GM21576 (cell line): ENCODE measurements around the gene ZFHX3.
A peak's percentile ranks its signal among the peaks of the same experiment; 100 is the strongest.

Experiments used
- ATAC-seq: cut with Tn5 transposase; IDR thresholded peaks from one replicate; pipeline ENCODE4 v1.9.1; 2021; ENCODE audit warnings: mild to moderate bottlenecking, moderate library complexity; ENCODE audit not compliant: unreplicated experiment

Gene ZFHX3

DNA sequence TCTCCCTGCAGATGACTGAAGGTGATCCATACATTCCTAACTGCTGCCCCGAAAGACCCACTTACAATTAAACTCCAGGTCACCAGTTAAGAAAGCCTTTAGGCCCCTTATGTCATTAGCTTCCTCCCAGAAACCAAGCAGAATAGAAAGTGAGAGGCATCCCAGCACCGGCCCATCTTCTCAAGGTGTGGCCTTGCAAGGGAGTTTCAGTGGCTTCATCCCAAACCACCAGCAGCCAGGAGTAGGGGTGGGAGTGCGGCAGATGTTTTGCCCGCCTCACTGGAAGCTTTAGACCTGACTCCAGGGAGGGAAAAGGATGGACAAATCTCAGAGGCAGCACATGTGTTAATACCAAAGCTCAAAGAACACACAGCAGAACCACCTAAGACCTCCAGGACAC, 5.1 kb downstream of the ZFHX3 start:
- no peak for ATAC-seq

- no peak for ATAC-seq
These were observed 6.3 kb downstream of the ZFHX3 start for GRCh38 chr16:73041676-73042075.

DNA sequence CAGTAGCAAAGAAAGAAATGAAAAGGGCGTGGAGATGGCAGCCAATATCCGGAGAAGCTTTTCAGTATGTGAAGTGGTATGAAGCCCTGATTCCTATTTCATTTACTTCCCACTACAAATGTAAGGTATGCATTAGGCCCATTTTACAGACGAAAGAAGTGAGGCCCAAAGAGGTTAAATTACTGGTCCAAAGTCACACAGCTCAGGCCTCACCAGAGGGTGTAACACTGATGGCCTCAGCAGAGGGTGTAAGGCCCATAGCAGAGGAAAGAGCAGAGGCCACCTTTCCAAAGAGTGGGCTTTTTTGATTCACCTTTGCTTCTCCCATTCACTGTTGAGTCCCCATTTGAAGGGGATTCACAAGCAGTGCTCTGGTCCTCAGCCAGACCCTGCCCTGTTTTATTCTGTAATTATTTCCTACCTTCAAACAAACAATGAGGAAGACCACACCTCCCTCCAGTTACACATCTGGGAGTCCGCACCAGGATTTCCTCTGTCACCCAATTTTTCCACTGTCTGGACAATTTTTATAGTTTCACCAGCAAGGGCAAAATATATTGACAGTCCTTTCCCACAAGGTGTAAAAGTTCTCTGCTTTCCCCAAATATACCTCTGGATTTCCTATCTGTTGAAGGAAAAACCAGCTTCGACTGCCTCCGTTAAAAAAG, 7.1 kb downstream of the ZFHX3 start:
- no peak for ATAC-seq

DNA sequence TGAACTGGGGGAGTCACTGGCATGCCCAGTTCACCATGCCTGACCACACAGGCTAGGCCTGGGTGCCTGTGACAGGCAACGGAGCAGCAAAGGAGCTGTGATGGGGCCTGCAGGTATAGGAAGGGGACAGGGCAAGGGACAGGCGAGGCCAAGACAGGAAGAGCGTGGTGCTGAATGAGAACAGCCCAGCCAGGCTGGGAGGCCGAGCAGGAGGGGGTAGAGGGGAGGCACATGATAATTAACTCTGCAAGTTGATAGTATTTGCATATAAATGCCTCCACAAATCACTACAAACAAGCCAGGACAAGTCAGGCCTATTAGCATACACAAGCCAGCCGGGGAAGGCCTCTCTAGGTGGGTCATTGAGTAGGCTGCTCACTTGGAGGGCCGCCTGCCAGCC, 7.8 kb downstream of the ZFHX3 start:
- ATAC-seq = no peak

DNA sequence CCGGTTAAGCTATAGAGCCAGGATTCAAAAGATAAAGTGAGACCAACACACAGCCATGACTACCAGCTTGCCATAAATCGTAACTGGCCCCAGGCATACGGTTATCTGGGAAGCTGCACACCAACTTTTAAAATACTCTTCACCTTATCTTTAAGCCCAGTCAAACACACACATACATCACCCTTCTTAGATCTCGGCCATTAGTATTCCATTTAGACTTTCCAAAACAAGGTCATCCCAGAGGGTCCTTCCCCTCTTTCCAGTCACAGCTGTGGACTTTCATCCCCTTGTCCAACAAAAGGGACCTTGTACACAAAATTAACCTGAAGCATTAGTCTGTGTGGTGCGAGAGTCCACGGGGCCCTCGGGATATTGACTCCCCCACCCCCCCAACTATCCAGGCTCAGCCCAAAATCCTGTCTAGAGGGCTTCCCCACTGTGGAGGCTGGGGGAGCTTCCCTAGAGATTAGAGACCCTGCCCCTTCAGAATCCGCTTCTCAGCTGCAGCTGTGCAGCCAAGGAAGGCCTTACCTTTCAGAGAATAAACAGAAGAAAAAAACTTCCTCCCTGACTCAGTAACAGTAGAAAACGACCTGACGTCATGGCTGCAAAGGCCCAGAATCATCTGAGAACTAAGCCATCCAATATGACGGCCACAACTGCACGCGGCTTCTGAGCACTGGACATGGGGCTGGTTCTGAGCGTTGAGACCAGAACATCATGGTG, 9.9 kb downstream of the ZFHX3 start:
- ATAC-seq = no peak

DNA sequence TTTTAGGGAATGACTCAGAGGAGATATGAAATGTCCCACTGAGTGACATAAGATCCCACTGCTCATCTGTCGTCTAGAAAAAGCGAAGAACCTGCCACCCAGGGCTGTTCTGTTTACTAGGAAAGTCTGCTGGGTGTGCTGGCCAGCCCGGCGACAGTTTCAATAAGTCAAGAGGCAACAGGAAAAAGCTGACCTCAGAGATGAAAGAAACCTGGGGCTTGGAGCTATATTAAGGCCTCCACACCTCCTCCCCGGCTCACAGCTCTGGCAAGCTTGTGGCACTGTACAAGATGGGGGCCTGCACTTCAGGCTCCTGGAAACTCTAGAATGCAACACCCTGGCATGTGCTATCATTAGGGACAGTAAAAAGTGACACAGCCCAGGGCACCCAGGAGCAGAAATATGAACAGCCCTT, 10.6 kb downstream of the ZFHX3 start:
- peak; percentile 36 for ATAC-seq

GRCh38 chr16:73036074-73036826, 11.7 kb downstream of the ZFHX3 start:
- ATAC-seq = peak; percentile 59

DNA sequence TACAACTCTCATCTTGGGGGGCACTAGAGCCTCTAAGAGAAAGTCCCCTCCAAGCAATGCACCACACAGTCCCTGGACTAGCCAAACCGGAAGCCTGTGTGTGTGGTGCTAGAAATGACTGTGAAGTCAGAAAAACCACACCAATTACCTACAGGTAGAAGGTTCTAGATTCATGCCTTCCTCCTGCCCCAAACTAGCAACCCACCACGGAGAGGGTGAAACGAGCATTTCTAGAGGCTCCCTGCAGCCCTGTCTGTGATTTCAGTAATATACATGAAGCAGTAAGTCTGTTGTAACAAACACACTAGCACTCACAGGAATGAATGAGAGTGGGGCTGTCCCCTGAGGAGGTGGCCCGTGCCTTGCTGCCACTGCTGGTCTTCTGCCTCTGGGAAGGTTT, 13.6 kb downstream of the ZFHX3 start:
- peak; percentile 37 for ATAC-seq

GRCh38 chr16:73033271-73033998, 14.5 kb downstream of the ZFHX3 start:
- ATAC-seq = no peak

DNA sequence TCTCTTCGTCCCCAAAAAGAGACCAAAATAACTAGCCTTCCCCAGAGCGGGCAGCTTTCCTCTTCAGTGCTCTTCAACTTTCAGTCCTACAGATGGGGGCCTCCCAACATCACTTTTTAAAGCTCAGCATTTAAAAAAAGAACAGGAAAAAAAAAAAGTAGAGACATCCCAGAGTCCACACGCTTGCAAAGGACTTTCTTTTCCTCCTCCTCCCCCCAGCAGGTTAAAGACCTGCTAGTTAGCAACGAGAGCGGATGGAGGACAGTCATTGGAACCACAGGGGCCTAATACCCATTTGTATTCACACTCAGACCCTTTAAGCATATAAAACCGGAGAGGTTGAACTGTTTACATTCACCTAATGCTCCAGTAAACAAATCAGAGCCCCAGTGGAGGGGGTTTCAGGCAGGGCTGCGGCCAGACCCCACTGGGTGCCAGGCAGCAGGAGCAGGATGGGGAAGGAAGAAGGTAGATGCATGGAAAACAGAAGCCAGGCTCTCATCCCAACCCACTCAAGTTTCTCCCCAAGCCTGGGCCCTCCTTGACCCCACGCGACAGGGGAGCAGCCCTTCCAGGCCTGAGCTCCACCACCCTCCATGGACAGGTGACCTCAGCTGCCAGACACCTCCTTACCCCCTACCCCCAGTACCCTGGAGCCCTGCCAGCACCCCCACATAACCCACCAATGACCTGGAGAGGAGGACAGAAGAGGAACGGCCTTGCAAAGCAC, 15.2 kb downstream of the ZFHX3 start:
- ATAC-seq = no peak

DNA sequence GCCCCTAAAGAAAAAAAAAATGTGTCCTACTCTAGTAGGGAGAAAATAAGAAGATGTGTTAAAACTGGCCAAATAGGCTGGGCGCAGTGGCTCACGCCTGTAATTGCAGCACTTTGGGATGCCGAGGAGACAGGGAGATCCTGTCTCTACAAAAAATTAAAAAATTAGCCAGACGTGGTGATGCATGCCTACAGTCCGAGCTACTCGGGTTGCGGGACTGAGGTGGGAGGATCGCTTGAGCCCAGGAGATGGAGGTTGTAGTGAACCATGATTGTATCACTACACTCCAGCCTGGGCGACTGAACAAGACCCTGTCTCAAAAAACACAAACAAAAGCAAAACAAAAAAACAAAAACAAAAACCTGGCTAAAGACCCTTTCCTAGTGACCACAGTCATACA, 15.9 kb downstream of the ZFHX3 start:
- ATAC-seq = no peak

- ATAC-seq = no peak
These were observed 16.6 kb downstream of the ZFHX3 start for GRCh38 chr16:73031155-73031866.

- ATAC-seq = no peak
These were observed 19.1 kb downstream of the ZFHX3 start for GRCh38 chr16:73028721-73029361.

- no peak for ATAC-seq
These were observed 19.7 kb downstream of the ZFHX3 start for GRCh38 chr16:73028263-73028662.

DNA sequence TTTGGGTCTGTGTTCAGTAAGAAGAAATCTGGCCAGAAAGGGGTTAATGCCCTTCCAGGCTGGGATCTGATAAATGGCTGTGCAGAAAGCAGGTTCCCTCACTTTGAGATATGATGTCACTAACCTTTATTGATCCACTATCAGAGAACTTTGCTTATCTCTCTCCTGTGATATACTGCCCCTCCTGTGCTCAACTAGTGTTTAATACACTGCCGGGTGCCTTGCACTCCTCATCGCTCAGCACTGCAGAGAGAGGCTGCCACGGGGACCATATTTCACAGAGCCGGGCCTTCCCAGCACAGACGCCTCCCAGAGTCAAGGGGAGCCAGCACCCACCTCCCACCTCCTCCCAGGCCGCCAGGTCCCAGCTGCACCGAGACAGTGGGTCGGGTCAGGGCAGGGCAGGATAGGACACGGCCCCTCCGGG, 20.2 kb downstream of the ZFHX3 start:
- ATAC-seq = no peak

GRCh38 chr16:73026754-73027684, 20.9 kb downstream of the ZFHX3 start:
- ATAC-seq = no peak

DNA sequence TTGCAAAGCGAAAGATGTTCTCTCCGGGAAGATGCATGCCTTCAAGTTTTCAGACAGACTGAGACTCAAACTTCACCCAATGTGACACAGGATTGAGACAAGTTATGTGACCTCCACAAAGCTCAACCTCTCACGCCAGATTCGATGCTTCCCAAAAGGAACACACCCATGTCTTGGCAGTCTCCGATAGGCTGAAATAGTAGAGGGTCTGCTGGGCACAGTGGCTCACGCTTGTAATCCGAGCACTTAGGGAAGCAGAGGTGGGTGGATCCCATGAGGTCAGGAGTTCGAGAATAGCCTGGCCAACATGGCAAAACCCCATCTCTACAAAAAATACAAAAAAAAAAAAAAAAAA, 22.1 kb downstream of the ZFHX3 start:
- no peak for ATAC-seq

- no peak for ATAC-seq
These were observed 22.6 kb downstream of the ZFHX3 start for GRCh38 chr16:73025151-73025855.
